Testis (tissue), 2 donors: ENCODE data around the gene NBAS.

Experiments used
- POLR2A ChIP-seq: fragments of 450-650 bp; IDR thresholded peaks from one replicate; pipeline ENCODE4 v1.6.1; 2017; ENCODE audit warnings: antibody characterized with exemption, mild to moderate bottlenecking, moderate library complexity
- TF ChIP-seq, protein P1 (sequence below), 3 experiments: fragments of 450-650 bp in 2 of 3; fragments of 200-600 bp in 1 of 3; sonication (generic) in 1 of 3; IDR thresholded peaks; one replicate each; pipeline ENCODE4 v1.5.1; 2016 to 2019; ENCODE audit warnings: antibody characterized with exemption in 3 of 3, mild to moderate bottlenecking in 2 of 3, moderate library complexity in 1 of 3

GRCh38 chr2:15133461-15133860 is 427.7 kb downstream of the NBAS start:
- TF ChIP-seq POLR2A = no peak
- TF ChIP-seq, protein P1, sequence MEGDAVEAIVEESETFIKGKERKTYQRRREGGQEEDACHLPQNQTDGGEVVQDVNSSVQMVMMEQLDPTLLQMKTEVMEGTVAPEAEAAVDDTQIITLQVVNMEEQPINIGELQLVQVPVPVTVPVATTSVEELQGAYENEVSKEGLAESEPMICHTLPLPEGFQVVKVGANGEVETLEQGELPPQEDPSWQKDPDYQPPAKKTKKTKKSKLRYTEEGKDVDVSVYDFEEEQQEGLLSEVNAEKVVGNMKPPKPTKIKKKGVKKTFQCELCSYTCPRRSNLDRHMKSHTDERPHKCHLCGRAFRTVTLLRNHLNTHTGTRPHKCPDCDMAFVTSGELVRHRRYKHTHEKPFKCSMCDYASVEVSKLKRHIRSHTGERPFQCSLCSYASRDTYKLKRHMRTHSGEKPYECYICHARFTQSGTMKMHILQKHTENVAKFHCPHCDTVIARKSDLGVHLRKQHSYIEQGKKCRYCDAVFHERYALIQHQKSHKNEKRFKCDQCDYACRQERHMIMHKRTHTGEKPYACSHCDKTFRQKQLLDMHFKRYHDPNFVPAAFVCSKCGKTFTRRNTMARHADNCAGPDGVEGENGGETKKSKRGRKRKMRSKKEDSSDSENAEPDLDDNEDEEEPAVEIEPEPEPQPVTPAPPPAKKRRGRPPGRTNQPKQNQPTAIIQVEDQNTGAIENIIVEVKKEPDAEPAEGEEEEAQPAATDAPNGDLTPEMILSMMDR (IDR thresholded peaks at IDR 0.05) = no peak
